ENCODE data around the gene IL17RD.
A peak's percentile ranks its signal among the peaks of the same experiment; 100 is the strongest.

Gene IL17RD

DNA sequence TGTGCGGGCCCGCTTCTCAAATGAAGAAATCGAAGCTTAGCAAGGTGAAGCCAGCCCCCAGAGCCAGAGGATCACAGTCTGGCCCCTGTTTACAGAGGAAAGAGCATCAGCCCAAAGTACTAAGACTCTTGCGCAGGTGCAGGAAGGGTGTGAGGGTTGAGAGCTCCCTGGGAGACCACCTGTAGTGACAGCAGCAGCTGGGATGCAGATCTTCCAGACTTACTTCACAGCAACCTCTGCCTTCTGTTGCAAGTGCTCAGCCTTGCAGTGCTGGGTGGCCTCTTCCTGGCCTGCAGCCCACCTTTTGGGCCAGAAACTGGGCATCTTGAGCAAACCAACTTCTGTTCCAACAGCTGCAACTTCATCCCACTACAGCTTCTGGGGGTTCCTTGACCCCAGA is 85.0 kb downstream of the IL17RD start:
- Histone ChIP-seq H3K4me3 (ENCODE audit: low read depth in 1 of 2, low read length in 1 of 2) (no peak overlapping the region), H3K36me3 (no peaks in the 10 kb centered on the region), H3K4me1 (ENCODE audit: control insufficient read depth in 1 of 2, insufficient read depth in 1 of 2, low read depth in 1 of 2, low read length in 1 of 2) (peaks cover 14 to 25% of the 10 kb centered on the region in 2 experiments), H3K27ac (no peak overlapping the region), H3K27me3 (peaks cover 52% of the 10 kb centered on the region), H3K9me3 (no peaks in the 10 kb centered on the region)
- TF ChIP-seq, protein P1, sequence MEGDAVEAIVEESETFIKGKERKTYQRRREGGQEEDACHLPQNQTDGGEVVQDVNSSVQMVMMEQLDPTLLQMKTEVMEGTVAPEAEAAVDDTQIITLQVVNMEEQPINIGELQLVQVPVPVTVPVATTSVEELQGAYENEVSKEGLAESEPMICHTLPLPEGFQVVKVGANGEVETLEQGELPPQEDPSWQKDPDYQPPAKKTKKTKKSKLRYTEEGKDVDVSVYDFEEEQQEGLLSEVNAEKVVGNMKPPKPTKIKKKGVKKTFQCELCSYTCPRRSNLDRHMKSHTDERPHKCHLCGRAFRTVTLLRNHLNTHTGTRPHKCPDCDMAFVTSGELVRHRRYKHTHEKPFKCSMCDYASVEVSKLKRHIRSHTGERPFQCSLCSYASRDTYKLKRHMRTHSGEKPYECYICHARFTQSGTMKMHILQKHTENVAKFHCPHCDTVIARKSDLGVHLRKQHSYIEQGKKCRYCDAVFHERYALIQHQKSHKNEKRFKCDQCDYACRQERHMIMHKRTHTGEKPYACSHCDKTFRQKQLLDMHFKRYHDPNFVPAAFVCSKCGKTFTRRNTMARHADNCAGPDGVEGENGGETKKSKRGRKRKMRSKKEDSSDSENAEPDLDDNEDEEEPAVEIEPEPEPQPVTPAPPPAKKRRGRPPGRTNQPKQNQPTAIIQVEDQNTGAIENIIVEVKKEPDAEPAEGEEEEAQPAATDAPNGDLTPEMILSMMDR (IDR thresholded peaks at IDR 0.05) = no peak

DNA sequence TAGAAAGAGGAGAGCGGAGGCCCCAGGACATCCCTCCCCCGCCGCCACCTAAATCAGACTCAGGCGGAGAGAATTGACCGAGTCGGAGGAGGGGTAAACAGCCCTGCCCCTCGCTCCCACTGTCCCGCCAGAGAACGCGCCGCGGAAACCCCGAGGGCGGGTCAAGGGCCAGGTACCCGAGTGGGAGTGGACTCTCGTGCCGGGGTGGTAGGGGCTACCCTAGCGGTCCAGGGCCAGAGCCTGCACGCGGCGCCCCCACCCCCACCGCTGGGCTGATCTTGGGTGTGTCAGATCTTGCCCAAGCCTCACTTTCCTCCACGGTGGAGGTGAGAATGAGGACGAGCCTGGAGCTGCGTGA is 85.7 kb downstream of the IL17RD start:
- Histone ChIP-seq H3K27me3 (peaks cover 52% of the 10 kb centered on the region), H3K4me1 (ENCODE audit: control insufficient read depth in 1 of 2, insufficient read depth in 1 of 2, low read depth in 1 of 2, low read length in 1 of 2) (peaks cover 14 to 25% of the 10 kb centered on the region in 2 experiments), H3K36me3 (no peaks in the 10 kb centered on the region), H3K9me3 (no peaks in the 10 kb centered on the region), H3K4me3 (ENCODE audit: low read depth in 1 of 2, low read length in 1 of 2) (peak overlapping the region; percentile 45 to 78), H3K27ac (no peak overlapping the region)
- TF ChIP-seq, protein P1 (IDR thresholded peaks at IDR 0.05) = no peak

DNA sequence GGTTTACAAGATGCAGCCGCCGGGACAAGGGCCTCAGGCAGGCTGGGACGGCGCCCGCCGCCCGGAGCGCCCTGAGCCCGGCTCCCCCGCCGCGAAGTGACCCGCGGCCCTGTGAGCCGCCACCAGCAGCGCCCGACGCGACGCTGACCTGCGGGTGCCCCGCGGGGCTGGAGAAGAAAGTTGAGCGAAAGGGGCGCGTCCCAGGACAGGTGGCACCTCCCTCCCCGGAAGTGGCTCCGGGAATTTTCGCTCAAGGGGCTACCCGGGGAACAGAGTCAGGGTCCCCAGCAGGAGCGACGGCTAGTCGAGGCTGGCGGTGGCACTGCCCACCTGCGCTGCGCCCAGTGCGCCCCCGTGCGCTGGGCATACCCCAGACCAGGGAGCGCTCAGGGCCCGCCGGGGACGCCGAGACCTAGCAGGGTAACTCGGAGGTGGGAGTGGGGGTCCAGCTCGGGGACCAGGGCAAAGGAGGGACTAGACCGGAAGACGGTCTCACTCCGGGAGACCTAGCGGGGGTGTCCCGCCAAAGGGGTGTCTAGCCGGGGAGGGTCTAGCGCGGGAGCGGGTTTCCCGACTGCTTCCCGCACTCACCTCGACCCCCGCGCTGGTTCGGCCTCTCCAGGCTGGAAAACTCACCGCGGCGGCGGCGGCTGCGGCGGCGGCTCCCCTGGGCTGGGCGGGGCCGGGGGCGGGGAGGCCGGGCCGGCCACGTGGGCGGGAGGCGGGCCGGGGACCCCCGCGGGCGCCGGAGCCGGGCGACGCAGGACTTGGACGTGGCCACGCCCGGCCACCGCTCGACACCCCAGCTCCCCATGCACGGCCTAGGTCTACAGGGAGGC is 86.3 kb downstream of the IL17RD start:
- Histone ChIP-seq H3K27ac (peak overlapping the region; percentile 30), H3K4me1 (ENCODE audit: control insufficient read depth in 1 of 2, insufficient read depth in 1 of 2, low read depth in 1 of 2, low read length in 1 of 2) (peaks cover 14 to 25% of the 10 kb centered on the region in 2 experiments), H3K27me3 (peaks cover 52% of the 10 kb centered on the region), H3K9me3 (no peaks in the 10 kb centered on the region), H3K4me3 (ENCODE audit: low read depth in 1 of 2, low read length in 1 of 2) (peak overlapping the region; percentile 59 to 78), H3K36me3 (no peaks in the 10 kb centered on the region)
- TF ChIP-seq, protein P1 (IDR thresholded peaks at IDR 0.05) = no peak

DNA sequence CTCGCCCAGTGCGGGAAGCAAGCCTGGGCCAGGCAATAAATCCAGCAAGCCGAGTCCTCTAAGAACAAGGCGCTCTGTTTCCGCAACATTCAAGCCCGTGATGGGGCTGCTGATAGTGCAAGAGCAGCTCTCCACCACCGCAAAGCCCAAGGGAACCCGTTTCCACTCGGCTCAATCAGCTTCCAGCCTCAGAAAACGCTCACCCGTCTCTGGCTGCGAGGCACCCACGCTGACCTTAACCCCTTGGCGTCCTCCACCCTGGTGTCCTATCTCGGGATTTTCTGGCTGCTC is 86.9 kb downstream of the IL17RD start:
- no peak overlapping the region for H3K27ac ChIP-seq
- H3K4me3 ChIP-seq (ENCODE audit: low read depth in 1 of 2, low read length in 1 of 2) = peak overlapping the region; percentile 59 to 78
- H3K36me3 ChIP-seq = no peaks in the 10 kb centered on the region
- H3K4me1 ChIP-seq (ENCODE audit: control insufficient read depth in 1 of 2, insufficient read depth in 1 of 2, low read depth in 1 of 2, low read length in 1 of 2) = peaks cover 14 to 25% of the 10 kb centered on the region in 2 experiments
- TF ChIP-seq, protein P1 (IDR thresholded peaks at IDR 0.05) = no peak
- H3K9me3 ChIP-seq = no peaks in the 10 kb centered on the region
- H3K27me3 ChIP-seq = peaks cover 52% of the 10 kb centered on the region

DNA sequence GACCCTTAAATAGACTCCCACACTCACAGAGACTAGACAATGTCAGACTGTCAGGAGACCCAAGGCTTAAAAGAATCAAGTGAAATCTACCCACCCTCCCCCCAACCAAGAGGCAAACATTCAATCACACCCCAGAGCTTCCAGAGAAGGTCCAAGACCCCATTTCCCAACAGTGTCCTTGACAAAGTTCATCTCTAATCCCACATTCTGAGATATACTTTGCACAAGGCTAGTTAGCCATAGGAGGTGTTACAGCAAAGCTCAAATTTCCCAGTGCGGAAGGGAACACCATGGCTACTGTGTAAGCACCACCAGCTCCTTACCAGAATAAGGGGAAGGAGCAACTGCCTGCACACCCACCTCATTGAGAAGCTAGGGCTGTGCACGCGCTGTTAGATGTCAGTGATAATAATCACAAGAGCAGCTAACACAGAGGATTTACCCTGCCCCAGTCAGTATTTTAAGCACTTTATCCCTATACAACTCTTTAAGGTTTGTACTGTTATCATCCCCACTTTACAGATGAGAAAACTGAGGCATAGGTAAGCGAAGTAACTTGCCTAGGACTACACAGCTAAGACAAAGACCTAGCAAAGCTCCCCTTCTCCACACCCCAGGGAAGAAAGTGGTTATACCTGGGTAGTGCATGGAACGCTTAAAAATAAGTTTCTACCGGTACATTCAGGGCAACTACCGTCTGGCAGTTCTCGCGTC is 87.4 kb downstream of the IL17RD start:
- H3K4me3 ChIP-seq (ENCODE audit: low read depth in 1 of 2, low read length in 1 of 2) = peak overlapping the region; percentile 59 to 78
- no peak overlapping the region for H3K27ac ChIP-seq
- peaks cover 52% of the 10 kb centered on the region for H3K27me3 ChIP-seq
- no peaks in the 10 kb centered on the region for H3K36me3 ChIP-seq
- TF ChIP-seq, protein P1 (IDR thresholded peaks at IDR 0.05) = no peak
- peaks cover 14 to 25% of the 10 kb centered on the region in 2 experiments for H3K4me1 ChIP-seq (ENCODE audit: control insufficient read depth in 1 of 2, insufficient read depth in 1 of 2, low read depth in 1 of 2, low read length in 1 of 2)
- no peaks in the 10 kb centered on the region for H3K9me3 ChIP-seq

All from neutrophil (primary cell).